A673 (cell line): Measurements from ENCODE around the gene KRTAP5-10. TPM values are rescaled to one million over a fixed set of nuclear protein-coding genes. Genes with fewer than 3 reads are reported as not detected.

Experiments used
- BruUV-seq: library from RNA; stranded (reverse); fragments of 400-500 nt; replicated peaks from 2 replicates; lab custom pipeline; 2021; lab: Mats Ljungman, UMichigan
- CTCF ChIA-PET: fragments of 300-600 bp; sonication (Branson Sonifier 250); formaldehyde crosslinking; loops from one replicate; lab custom pipeline; 2022; ENCODE audit warnings: antibody characterized with exemption; lab: Charles Lee
- POLR2A ChIA-PET: fragments of 300-600 bp; sonication (Branson Sonifier 250); formaldehyde crosslinking; loops from one replicate; lab custom pipeline; 2022; ENCODE audit warnings: antibody characterized with exemption; ENCODE audit not compliant: low non-redundant PET; lab: Charles Lee
- DNase-seq: peaks from one replicate; pipeline ENCODE4 v3.0.0-alpha.2; 2015; ENCODE audit warnings: low spot score
- H3K27ac ChIP-seq: fragments of 200-600 bp; sonication (generic); 2 replicates; pipeline ENCODE4 v1.5.1; 2016; ENCODE audit warnings: mixed run types, low read depth, mild to moderate bottlenecking, mixed read lengths, antibody characterized with exemption, low read length; ENCODE audit not compliant: poor library complexity, severe bottlenecking
- H3K27me3 ChIP-seq: fragments of 200-600 bp; sonication (generic); replicated peaks from 2 replicates; pipeline ENCODE4 v1.6.1; 2017; ENCODE audit warnings: mixed run types, low read depth, mild to moderate bottlenecking, mixed read lengths, antibody characterized with exemption, low read length; ENCODE audit not compliant: insufficient read depth, poor library complexity
- H3K36me3 ChIP-seq: fragments of 200-600 bp; sonication (generic); 2 replicates; pipeline ENCODE4 v1.6.1; 2016; ENCODE audit warnings: mixed run types, mild to moderate bottlenecking, mixed read lengths, antibody characterized with exemption, low read length; ENCODE audit not compliant: insufficient read depth, poor library complexity, severe bottlenecking
- H3K4me1 ChIP-seq: fragments of 200-600 bp; sonication (generic); 2 replicates; pipeline ENCODE4 v1.6.1; 2017; ENCODE audit warnings: mixed run types, mild to moderate bottlenecking, mixed read lengths, antibody characterized with exemption, low read length; ENCODE audit not compliant: insufficient read depth, poor library complexity, severe bottlenecking
- H3K4me3 ChIP-seq: fragments of 200-600 bp; sonication (generic); 2 replicates; pipeline ENCODE4 v1.5.1; 2016; ENCODE audit warnings: low read depth, mixed run types, mild to moderate bottlenecking, mixed read lengths, low read length; ENCODE audit not compliant: poor library complexity, severe bottlenecking
- H3K9me3 ChIP-seq: fragments of 200-600 bp; sonication (generic); 2 replicates; pipeline ENCODE4 v1.6.1; 2016; ENCODE audit warnings: mixed run types, low read depth, mild to moderate bottlenecking, mixed read lengths, antibody characterized with exemption, low read length; ENCODE audit not compliant: poor library complexity, severe bottlenecking
- CTCF ChIP-seq: fragments of 300-800, 200-600 bp; sonication (generic); conservative IDR thresholded peaks from 2 replicates; pipeline ENCODE4 v1.5.1; 2017; ENCODE audit warnings: low read depth, mild to moderate bottlenecking, antibody characterized with exemption, low read length, moderate library complexity, mixed read lengths
- EZH2 ChIP-seq: fragments of 200-600 bp; sonication (generic); IDR thresholded peaks from 2 replicates; pipeline ENCODE4 v1.6.1; 2017; ENCODE audit warnings: borderline replicate concordance, low read depth, mild to moderate bottlenecking, mixed read lengths, antibody characterized with exemption, low read length; ENCODE audit not compliant: poor library complexity, severe bottlenecking
- intact Hi-C: fragments of 100-400 bp; cut with micrococcal nuclease; formaldehyde crosslinking; loops from one replicate; pipeline ENCODE4 v1.10.0; 2022; ENCODE audit not compliant: unreplicated experiment
- total RNA-seq: library from RNA; stranded (reverse); gene quantifications from 2 replicates; pipeline ENCODE4 v1.2.3, GENCODE V29; 2021

The KRTAP5-10 gene
- total RNA-seq, 1 experiment from 2014 or later: not detected

GRCh38 chr11:71551711-71552110, 13.7 kb upstream of the KRTAP5-10 start:
- Histone ChIP-seq H3K4me3 (no peak overlapping the region), H3K27ac (no peak overlapping the region), H3K4me1 (no peaks in the 10 kb centered on the region), H3K36me3 (no peaks in the 10 kb centered on the region), H3K9me3 (no peaks in the 10 kb centered on the region), H3K27me3 (no peaks in the 10 kb centered on the region)
- DNase-seq: no peak
- intact Hi-C loops: no loop called here
- ChIA-PET POLR2A (no interaction called here), CTCF (no interaction called here)
- BruUV-seq: no TSS peak
- TF ChIP-seq CTCF: no peak
- no peak for TF ChIP-seq EZH2

- TF ChIP-seq EZH2: no peak
- Histone ChIP-seq H3K27ac (no peak overlapping the region), H3K36me3 (no peaks in the 10 kb centered on the region), H3K4me3 (no peak overlapping the region), H3K9me3 (no peaks in the 10 kb centered on the region), H3K27me3 (no peaks in the 10 kb centered on the region), H3K4me1 (no peaks in the 10 kb centered on the region)
- ChIA-PET CTCF (no interaction called here), POLR2A (no interaction called here)
- intact Hi-C loops: no loop called here
- no TSS peak for BruUV-seq
- DNase-seq: no peak
These were observed 10.4 kb upstream of the KRTAP5-10 start for GRCh38 chr11:71554996-71555395.

GRCh38 chr11:71555508-71555907, 9.9 kb upstream of the KRTAP5-10 start:
- no peaks in the 10 kb centered on the region for H3K9me3 ChIP-seq
- ChIA-PET CTCF (no interaction called here), POLR2A (no interaction called here)
- no peaks in the 10 kb centered on the region for H3K4me1 ChIP-seq
- no peak overlapping the region for H3K27ac ChIP-seq
- BruUV-seq: no TSS peak
- no peaks in the 10 kb centered on the region for H3K27me3 ChIP-seq
- no peak for TF ChIP-seq EZH2
- H3K4me3 ChIP-seq: no peak overlapping the region
- H3K36me3 ChIP-seq: no peaks in the 10 kb centered on the region
- intact Hi-C loops: no loop called here
- no peak for DNase-seq

- DNase-seq: no peak
- no peaks in the 10 kb centered on the region for H3K36me3 ChIP-seq
- no peaks in the 10 kb centered on the region for H3K9me3 ChIP-seq
- H3K27me3 ChIP-seq: no peaks in the 10 kb centered on the region
- ChIA-PET CTCF (no interaction called here), POLR2A (no interaction called here)
- no peaks in the 10 kb centered on the region for H3K4me1 ChIP-seq
- intact Hi-C loops: no loop called here
- no TSS peak for BruUV-seq
- H3K27ac ChIP-seq: no peak overlapping the region
- H3K4me3 ChIP-seq: no peak overlapping the region
- TF ChIP-seq CTCF (no peak), EZH2 (no peak)
These were observed 9.3 kb upstream of the KRTAP5-10 start for GRCh38 chr11:71556018-71556417.
